ENCODE results near the gene SYT2.
"Not testable (repeated sequence)": the region's sequence is repeated elsewhere in the genome, so short reads cannot be mapped to it uniquely, and the experiment has no call there.

Gene SYT2

GRCh38 chr1:202710070-202711045, at the start of gene SYT2:
Gene SYT2 (minus strand): TSS chr1:202710454. CDS start chr1:202605772, 104,682 bp downstream.
- peak; percentile 78 for DNase-seq

- DNase-seq = no peak
These were observed 46.1 kb upstream of the SYT2 start for GRCh38 chr1:202756391-202756790.

GRCh38 chr1:202754293-202754692, 44.0 kb upstream of the SYT2 start:
- DNase-seq = no peak

- no peak for DNase-seq
These were observed 42.5 kb upstream of the SYT2 start for GRCh38 chr1:202752774-202753173.

- DNase-seq = no peak
These were observed 40.5 kb upstream of the SYT2 start for GRCh38 chr1:202750761-202751160.

- DNase-seq = no peak
These were observed 39.8 kb upstream of the SYT2 start for GRCh38 chr1:202750024-202750423.

DNA sequence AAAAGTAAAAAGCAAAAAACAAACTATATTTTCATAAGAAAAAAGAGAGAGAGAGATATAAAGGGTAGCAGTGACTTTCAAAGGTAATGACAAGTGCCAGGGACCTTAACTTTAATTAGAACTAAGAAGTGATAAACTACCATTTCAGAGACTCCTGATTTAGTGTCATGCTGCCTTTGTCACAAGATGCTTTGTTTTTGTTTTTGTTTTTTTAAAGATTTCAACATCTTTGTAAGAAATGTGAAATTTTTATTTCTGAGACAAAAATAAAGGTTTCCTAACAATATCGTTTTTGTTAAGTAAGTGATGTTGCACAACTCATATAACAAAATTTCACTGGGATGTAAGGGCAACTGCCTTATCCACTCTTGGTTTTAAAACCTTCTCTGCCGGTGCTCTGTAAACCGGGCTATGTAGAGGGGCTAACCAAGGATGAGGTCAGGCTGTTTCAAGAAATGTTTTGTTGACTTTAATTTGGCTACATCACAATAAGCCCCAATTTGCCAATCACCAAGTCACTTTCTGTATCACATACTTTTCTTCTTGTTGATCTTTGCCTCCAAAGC, 35.2 kb upstream of the SYT2 start:
- DNase-seq = no peak

- DNase-seq = not testable (repeated sequence)
These were observed 34.5 kb upstream of the SYT2 start for GRCh38 chr1:202744770-202745169.

DNA sequence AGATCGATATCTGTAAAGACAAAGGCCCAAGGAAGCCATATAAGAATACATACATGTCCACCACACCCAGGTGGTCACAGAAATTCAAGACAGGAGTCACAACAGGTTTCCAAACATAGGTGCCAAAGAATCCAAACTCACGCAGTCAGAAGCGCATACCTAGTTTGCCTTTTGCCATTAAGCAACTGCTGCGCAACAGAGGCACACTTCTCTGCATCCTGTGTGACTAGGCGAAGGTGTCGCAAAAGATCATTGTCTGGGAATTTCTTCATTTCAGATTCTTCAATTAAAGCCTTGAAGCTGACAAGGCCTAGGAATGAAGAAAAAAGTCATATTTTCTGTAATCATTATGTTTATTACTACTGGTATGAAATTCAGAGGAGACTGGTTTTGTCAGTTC, 32.2 kb upstream of the SYT2 start:
- no peak for DNase-seq

GRCh38 chr1:202733251-202733650, 23.0 kb upstream of the SYT2 start:
- no peak for DNase-seq

DNA sequence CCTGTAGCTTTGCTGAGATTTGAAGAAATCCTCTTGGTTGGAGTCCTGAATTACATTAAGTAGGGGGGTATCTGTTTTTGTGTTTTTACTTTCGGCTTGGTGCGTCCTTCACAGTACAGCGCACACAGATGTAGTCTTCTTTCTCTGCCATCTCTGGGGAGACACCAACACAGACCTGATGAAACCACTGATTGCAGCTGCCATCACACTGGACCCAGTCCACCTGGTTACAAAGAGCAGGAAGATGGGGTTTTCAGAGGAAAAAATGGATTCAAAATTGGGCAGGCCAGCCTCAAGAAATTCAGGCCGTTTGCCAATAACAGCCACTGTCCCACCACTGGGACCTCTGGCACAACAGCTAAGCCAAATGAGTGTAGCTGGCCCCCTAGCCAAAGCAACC, 18.7 kb upstream of the SYT2 start:
- no peak for DNase-seq

DNA sequence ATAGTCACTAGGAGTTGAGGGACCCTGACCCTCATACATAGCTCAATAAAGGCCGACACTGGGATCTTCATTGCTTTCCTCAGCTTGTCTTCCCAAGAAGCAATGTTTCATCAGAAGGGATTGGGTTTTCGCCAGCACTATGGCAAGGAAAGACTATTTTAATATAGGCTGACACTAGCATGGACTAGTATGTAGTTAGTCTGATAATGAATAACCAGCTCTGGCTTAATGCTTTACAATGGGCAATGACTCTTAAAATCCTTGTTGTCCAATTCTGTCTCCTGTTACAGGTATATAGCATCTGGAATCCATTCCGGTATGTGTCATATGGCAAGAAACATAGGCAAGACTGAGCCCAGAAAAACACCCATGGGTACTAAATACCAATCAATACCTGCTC, 15.3 kb upstream of the SYT2 start:
- no peak for DNase-seq

DNA sequence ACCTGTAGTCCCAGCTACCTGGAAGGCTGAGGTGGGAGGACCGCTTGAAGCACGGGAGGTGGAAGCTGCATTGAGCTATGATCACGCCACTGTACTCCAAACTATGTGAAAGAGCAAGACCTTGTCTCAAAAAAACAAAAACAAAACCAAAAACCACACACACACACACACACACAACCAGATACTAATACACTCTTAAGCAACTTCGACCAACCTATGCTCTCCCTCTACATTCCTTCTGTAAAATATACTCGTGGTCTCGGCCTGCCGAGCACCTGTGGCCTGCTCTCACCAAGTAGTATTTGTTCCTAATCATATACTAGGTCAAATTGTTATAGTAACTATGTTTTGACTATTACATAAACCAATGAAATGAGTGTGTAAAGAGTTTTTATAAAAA, 13.5 kb upstream of the SYT2 start:
- DNase-seq = no peak

DNA sequence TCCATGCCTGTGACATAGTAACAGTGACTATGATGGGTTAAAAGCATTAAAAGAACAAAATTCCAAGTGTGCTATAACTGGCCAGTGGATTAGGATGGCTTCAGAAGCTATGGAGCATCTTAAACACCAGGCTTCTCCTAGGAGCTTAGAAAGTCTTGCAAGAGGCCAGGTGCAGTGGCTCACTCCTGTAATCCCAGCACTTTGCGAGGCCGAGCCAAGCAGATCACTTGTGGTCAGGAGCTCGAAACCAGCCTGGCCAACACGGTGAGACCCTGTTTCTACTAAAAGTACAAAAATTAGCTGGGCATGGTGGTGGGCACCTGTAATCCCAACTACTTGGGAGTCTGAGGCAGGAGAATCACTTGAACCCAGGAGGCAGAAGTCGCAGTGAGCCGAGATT, 12.8 kb upstream of the SYT2 start:
- DNase-seq = not testable (repeated sequence)

DNA sequence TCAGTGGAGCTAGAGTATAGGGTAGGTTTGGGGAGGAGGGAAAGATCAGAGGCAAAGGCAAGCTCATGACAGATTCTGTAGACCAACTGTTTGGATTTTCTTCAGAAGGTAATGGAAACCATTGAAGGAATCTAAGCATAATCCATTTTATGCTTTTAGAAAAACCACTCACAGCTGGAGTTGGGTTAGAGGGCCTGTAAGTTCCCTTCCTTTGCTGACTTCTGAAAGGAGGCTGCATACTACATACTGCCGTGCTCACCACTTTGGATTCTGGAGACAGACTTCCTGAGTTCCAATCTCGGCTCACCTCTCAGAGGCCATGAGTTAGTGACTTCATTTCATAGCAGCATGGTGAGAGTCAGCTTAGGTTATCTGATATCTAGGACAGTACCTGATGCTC, 6.4 kb upstream of the SYT2 start:
- no peak for DNase-seq

DNA sequence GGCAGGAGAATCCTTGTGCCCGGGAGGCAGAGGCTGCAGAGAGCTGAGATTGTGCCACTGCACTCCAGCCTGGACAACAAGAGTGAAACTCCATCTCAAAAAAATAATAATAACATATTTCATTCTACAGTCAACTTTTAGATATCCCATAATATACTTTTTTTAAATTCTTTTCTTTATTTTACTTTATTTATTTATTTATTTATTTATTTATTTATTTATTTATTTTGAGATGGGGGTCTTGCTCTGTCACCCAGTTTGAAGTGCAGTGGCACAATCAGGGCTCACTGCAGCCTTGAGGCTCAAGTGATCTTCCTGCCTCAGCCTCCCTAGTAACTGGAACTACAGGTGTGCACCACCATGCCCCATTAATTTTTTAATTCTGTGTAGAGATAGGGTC, 3.9 kb upstream of the SYT2 start:
- not testable (repeated sequence) for DNase-seq

DNA sequence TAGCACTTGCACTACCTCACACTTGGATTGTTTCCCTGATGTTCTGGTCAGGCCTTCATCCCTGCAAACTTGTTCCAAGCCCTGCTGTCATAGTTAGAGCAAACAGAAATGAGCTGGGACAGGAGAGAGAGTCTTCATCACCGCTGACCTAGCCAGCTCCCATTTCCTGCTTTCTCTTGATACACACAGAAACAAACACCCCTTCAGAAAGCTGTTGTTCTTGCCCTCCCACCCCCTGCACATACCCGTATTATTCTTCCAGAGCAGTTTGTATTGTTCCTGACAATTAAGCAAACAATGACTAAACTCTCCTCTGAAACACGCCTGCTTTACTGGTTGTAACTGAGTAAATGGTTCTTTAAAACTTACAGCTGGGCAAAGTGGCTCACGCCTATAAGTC, 2.9 kb upstream of the SYT2 start:
- no peak for DNase-seq

- DNase-seq = no peak
These were observed 1.8 kb upstream of the SYT2 start for GRCh38 chr1:202711949-202712635.

DNA sequence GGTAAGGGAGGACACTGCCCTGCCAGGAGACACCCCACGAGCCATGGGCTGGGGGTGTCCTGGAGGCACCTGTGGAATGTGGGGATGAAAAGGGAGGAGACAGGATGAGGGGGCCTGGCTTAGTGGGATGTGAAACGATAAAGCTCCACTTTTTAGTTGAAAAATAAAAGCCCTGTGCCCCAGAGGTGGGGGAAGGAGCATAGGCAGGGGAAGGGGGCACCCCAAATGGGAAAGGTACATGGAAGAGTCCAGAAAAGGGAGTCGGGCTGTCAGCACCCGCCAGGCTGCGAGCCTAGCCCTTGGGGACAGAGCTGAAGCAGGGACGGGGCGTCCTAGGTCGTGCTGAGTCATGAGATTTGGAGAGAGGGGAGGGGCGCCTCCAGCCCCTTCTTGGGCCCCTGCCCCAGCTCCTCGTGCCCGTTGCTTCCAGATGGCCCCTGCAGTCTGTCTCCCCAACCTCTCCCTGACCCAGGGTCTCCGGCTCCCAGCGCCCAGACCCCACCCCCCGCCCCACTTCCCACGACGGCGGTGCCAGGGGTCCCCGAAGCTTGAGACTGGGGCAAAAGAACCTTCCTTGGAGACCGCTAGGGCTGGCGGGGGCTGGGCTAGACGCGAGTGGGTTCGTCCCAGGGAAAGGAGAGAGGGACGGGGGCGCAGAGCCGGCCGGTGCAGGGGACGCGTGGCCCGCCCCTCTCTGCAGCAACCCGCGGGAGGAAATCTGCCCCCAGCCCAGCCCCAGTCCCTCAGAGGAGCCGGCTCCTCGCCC, 795 bp downstream of the SYT2 start:
- no peak for DNase-seq

GRCh38 chr1:202708456-202709275, 1.6 kb downstream of the SYT2 start:
- DNase-seq = no peak

DNA sequence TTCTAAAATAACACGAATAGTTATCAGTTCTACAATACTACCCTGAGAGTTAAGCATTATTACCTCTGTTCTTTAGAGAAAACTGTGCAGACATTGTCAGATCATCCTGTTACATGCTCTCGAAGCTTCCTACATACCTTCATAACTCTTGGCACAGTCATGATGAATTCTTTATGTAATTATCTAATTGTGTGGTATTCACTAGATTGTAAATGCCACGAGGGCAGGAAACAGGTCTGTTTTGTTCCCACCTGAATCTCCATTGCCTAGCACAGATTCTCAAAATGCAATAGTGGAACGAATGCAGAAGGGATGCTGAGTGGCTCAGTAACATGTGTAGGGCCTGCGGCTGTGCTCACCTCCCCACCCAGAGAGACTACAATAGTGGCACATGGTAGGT, 3.4 kb downstream of the SYT2 start:
- DNase-seq = no peak

- DNase-seq = no peak
These were observed 5.7 kb downstream of the SYT2 start for GRCh38 chr1:202704601-202705000.
